HG03175 (cell line): ENCODE measurements around the gene CTDP1.

Experiments used
- ATAC-seq: cut with Tn5 transposase; IDR thresholded peaks from one replicate; pipeline ENCODE4 v1.9.1; 2021; ENCODE audit warnings: mild to moderate bottlenecking, moderate library complexity; ENCODE audit not compliant: unreplicated experiment

Gene CTDP1

GRCh38 chr18:79643054-79643984 lies 36.3 kb upstream of the CTDP1 start:
- no peak for ATAC-seq

- peak; percentile 92 for ATAC-seq
Observed at GRCh38 chr18:79644006-79644665, 35.5 kb upstream of the CTDP1 start.

GRCh38 chr18:79644666-79645057 lies 34.9 kb upstream of the CTDP1 start:
- no peak for ATAC-seq

GRCh38 chr18:79645291-79645983 lies 34.2 kb upstream of the CTDP1 start:
- ATAC-seq = no peak

- no peak for ATAC-seq
Observed at GRCh38 chr18:79647307-79647706, 32.3 kb upstream of the CTDP1 start.

- no peak for ATAC-seq
Observed at GRCh38 chr18:79650959-79651358, 28.6 kb upstream of the CTDP1 start.

- no peak for ATAC-seq
Observed at GRCh38 chr18:79657342-79657996, 22.1 kb upstream of the CTDP1 start.

GRCh38 chr18:79658366-79658765 lies 21.2 kb upstream of the CTDP1 start:
- no peak for ATAC-seq

- ATAC-seq = no peak
Observed at GRCh38 chr18:79659733-79660132, 19.9 kb upstream of the CTDP1 start.

- no peak for ATAC-seq
Observed at GRCh38 chr18:79662034-79662433, 17.6 kb upstream of the CTDP1 start.

GRCh38 chr18:79662439-79662838 lies 17.2 kb upstream of the CTDP1 start:
- ATAC-seq = no peak

- ATAC-seq = no peak
Observed at GRCh38 chr18:79664525-79665125, 15.0 kb upstream of the CTDP1 start.

- no peak for ATAC-seq
Observed at GRCh38 chr18:79668203-79668602, 11.4 kb upstream of the CTDP1 start.

- ATAC-seq = no peak
Observed at GRCh38 chr18:79672490-79673276, 6.9 kb upstream of the CTDP1 start.

GRCh38 chr18:79677221-79677620 lies 2.4 kb upstream of the CTDP1 start:
- ATAC-seq = no peak

GRCh38 chr18:79677840-79678239 lies 1.8 kb upstream of the CTDP1 start:
- ATAC-seq = no peak

- peak; percentile 93 for ATAC-seq
Observed at GRCh38 chr18:79678665-79679551, 695 bp upstream of the CTDP1 start.

- peak; percentile 4 for ATAC-seq
Observed at GRCh38 chr18:79680100-79680879, 687 bp downstream of the CTDP1 start.
